ENCODE data around the gene SLC38A3. TPM values are rescaled to one million over a fixed set of nuclear protein-coding genes. Genes with fewer than 3 reads are reported as not detected.

SLC38A3 gene
- total and polyA plus RNA-seq, 9 of the 15 experiments (the other 6 are each of a cell fraction or from before 2014, with no cell fraction given), result 0.09 to 0.38 (median 0.16) TPM; not detected in 6

DNA sequence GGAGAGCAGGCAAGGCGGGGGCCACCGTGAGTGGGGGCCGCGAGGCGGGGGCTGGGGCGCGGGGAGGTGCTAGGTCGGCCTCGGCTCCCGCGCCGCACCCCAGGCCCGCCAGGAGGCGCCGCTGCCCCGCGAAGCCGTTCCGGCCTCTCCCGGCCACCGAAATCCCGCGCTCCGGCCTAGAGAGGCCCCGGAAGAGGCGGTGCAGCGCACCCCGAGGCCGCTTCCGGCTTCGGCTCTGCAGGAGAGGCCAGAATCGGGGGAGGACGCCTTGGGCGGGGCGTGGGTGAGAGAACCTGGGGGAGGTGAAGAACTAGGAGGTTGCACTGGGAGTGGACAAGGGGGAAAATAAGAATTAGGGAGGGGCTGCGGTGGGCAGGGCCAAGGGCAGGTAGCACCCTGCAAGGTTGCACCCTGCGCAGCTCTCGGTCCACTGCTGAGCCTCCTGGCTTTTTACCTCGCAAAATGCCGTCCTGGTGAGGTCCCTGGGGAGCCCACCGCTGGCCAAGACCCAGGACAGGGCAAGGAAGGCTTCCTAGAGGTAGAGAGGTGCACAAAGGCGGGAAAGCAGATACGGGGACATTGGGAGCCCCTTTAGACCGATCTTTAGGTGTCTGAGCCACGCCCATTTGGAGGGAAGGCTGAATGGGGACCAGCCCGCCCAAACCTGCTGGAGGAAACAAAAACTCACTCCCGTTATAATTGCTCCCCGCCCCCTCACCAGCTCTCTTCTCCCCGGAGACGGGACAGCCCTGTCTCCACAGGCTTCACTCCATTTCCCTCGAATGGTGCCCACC, 22.5 kb downstream of the SLC38A3 start (continued):
- no peak for TF ChIP-seq PTBP1 (IDR thresholded peaks at IDR 0.05; ENCODE audit: low read depth, low read length)
- peak; percentile 93 for TF ChIP-seq SP2 (IDR thresholded peaks at IDR 0.05; ENCODE audit: extremely low read depth, low read depth, low read length, poor library complexity, severe bottlenecking)
- no peak for TF ChIP-seq ZBED1 (IDR thresholded peaks at IDR 0.05)
- TF ChIP-seq ADNP (tag; IDR thresholded peaks at IDR 0.05), result no peak
- 0 out of 2 replicates have a peak, but pooled peaks have one; percentile 40 for TF ChIP-seq DPF2 (IDR thresholded peaks at IDR 0.05)
- no peak for TF ChIP-seq SMAD2 (IDR thresholded peaks at IDR 0.05; ENCODE audit: low read depth, low read length)
- TF ChIP-seq, protein P1, sequence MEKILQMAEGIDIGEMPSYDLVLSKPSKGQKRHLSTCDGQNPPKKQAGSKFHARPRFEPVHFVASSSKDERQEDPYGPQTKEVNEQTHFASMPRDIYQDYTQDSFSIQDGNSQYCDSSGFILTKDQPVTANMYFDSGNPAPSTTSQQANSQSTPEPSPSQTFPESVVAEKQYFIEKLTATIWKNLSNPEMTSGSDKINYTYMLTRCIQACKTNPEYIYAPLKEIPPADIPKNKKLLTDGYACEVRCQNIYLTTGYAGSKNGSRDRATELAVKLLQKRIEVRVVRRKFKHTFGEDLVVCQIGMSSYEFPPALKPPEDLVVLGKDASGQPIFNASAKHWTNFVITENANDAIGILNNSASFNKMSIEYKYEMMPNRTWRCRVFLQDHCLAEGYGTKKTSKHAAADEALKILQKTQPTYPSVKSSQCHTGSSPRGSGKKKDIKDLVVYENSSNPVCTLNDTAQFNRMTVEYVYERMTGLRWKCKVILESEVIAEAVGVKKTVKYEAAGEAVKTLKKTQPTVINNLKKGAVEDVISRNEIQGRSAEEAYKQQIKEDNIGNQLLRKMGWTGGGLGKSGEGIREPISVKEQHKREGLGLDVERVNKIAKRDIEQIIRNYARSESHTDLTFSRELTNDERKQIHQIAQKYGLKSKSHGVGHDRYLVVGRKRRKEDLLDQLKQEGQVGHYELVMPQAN (IDR thresholded peaks at IDR 0.05; ENCODE audit: borderline replicate concordance), result peak; percentile 44; the same call in 1 of the 2 replicates
- peak; percentile 17 for TF ChIP-seq HDAC2 (IDR thresholded peaks at IDR 0.05)
- TF ChIP-seq ZNF778 (CRISPR knock-in tag; IDR thresholded peaks at IDR 0.05), result no peak
- TF ChIP-seq CBFA2T3 (IDR thresholded peaks at IDR 0.05), result no peak
- TF ChIP-seq, protein P2, sequence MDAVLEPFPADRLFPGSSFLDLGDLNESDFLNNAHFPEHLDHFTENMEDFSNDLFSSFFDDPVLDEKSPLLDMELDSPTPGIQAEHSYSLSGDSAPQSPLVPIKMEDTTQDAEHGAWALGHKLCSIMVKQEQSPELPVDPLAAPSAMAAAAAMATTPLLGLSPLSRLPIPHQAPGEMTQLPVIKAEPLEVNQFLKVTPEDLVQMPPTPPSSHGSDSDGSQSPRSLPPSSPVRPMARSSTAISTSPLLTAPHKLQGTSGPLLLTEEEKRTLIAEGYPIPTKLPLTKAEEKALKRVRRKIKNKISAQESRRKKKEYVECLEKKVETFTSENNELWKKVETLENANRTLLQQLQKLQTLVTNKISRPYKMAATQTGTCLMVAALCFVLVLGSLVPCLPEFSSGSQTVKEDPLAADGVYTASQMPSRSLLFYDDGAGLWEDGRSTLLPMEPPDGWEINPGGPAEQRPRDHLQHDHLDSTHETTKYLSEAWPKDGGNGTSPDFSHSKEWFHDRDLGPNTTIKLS (IDR thresholded peaks at IDR 0.05; ENCODE audit: borderline replicate concordance, low read depth), result 0 out of 2 replicates have a peak, but pooled peaks have one; percentile 42
- TF ChIP-seq NCOA6 (IDR thresholded peaks at IDR 0.05), result no peak
- TF ChIP-seq CBX1 (IDR thresholded peaks at IDR 0.05; ENCODE audit: low read depth), result 0 out of 2 replicates have a peak, but pooled peaks have one; percentile 17
- TF ChIP-seq MAFG (tag; conservative IDR thresholded peaks at IDR 0.05), result no peak
- TF ChIP-seq TCF7 (IDR thresholded peaks at IDR 0.05; ENCODE audit: borderline replicate concordance), result 0 out of 2 replicates have a peak, but pooled peaks have one; percentile 41

Measured in K562 (cell line).